Naive thymus-derived CD4-positive, alpha-beta T cell (primary cell): ENCODE data around the gene STEAP3. TPM values are rescaled to one million over a fixed set of nuclear protein-coding genes. Genes with fewer than 3 reads are reported as not detected.

Experiments used
- ATAC-seq: fragments of 150-1000 bp; cut with Tn5 transposase; 2 replicates; pipeline ENCODE4 v1.10.0; 2021; ENCODE audit warnings: mild to moderate bottlenecking, moderate library complexity
- CTCF ChIA-PET: fragments of 350-600 bp; sonication (Branson Sonifier 250); formaldehyde crosslinking; loops from one replicate; lab custom pipeline; 2021; ENCODE audit warnings: antibody characterized with exemption; lab: Charles Lee
- POLR2A ChIA-PET: fragments of 350-600 bp; sonication (Branson Sonifier 250); formaldehyde crosslinking; loops from one replicate; lab custom pipeline; 2021; ENCODE audit warnings: antibody characterized with exemption, inconsistent platforms; lab: Charles Lee
- DNase-seq, 9 donors: peaks; one replicate each; pipeline versions ENCODE4 v3.0.0 to v3.0.0-alpha.2; 2020 to 2022; ENCODE audit warnings: mixed read lengths in 1 of 9
- H3K27ac ChIP-seq: one replicate; pipeline ENCODE4 v1.7.0; 2013; ENCODE audit warnings: mild to moderate bottlenecking, low read depth, low read length, moderate library complexity
- H3K27me3 ChIP-seq, 2 donors: one replicate each; pipeline ENCODE4 v1.7.0; 2013; ENCODE audit warnings: low read length in 2 of 2, mild to moderate bottlenecking in 2 of 2, moderate library complexity in 2 of 2; ENCODE audit not compliant: control insufficient read depth in 2 of 2, insufficient read depth in 2 of 2
- H3K36me3 ChIP-seq, 3 experiments: 1 replicate in 2 of 3; 2 replicates in 1 of 3; pipeline ENCODE4 v1.7.0; 2013; ENCODE audit warnings: low read length in 3 of 3, mild to moderate bottlenecking in 3 of 3, moderate library complexity in 1 of 3; ENCODE audit not compliant: insufficient read depth in 3 of 3, control insufficient read depth in 2 of 3
- H3K4me1 ChIP-seq, 2 donors: one replicate each; pipeline ENCODE4 v1.7.0; 2013; ENCODE audit warnings: low read length in 2 of 2, mild to moderate bottlenecking in 2 of 2, moderate library complexity in 1 of 2; ENCODE audit not compliant: control insufficient read depth in 2 of 2, insufficient read depth in 2 of 2
- H3K4me3 ChIP-seq: 2 replicates; pipeline ENCODE4 v1.7.0; 2013; ENCODE audit warnings: mild to moderate bottlenecking, low read length
- H3K9me3 ChIP-seq, 3 experiments: 1 replicate in 2 of 3; 2 replicates in 1 of 3; pipeline ENCODE4 v1.7.0; 2013; ENCODE audit warnings: low read length in 3 of 3; ENCODE audit not compliant: control insufficient read depth in 2 of 3
- H3K27ac Mint-ChIP-seq, 9 donors: one replicate each; pipeline ENCODE4 v1.8.0; 2020 to 2022; ENCODE audit warnings: mixed read lengths in 9 of 9, mild to moderate bottlenecking in 8 of 9, moderate library complexity in 5 of 9, inconsistent platforms in 2 of 9
- H3K27me3 Mint-ChIP-seq, 5 donors: one replicate each; pipeline ENCODE4 v1.8.0; 2021 to 2022; ENCODE audit warnings: mixed read lengths in 5 of 5, mild to moderate bottlenecking in 1 of 5
- H3K36me3 Mint-ChIP-seq, 5 donors: one replicate each; pipeline ENCODE4 v1.8.0; 2020 to 2022; ENCODE audit warnings: mixed read lengths in 5 of 5, mild to moderate bottlenecking in 3 of 5, inconsistent platforms in 1 of 5
- H3K4me1 Mint-ChIP-seq, 7 donors: one replicate each; pipeline ENCODE4 v1.8.0; 2020 to 2022; ENCODE audit warnings: mixed read lengths in 7 of 7, mild to moderate bottlenecking in 3 of 7, inconsistent platforms in 1 of 7
- H3K4me3 Mint-ChIP-seq, 10 donors: one replicate each; pipeline ENCODE4 v1.8.0; 2020 to 2022; ENCODE audit warnings: mild to moderate bottlenecking in 10 of 10, mixed read lengths in 10 of 10, moderate library complexity in 6 of 10, inconsistent platforms in 2 of 10
- H3K9me3 Mint-ChIP-seq, 11 donors: one replicate each; pipeline ENCODE4 v1.8.0; 2020 to 2022; ENCODE audit warnings: mixed read lengths in 11 of 11, mild to moderate bottlenecking in 4 of 11, inconsistent platforms in 1 of 11, moderate library complexity in 1 of 11
- intact Hi-C, 2 donors: fragments of 100-400 bp; cut with micrococcal nuclease; formaldehyde crosslinking; loops; one replicate each; pipeline ENCODE4 v1.15.1; 2023
- polyA plus RNA-seq, 2 donors: library from polyadenylated mRNA; unstranded; fragments of 300-500 nt; fragmentation: Illumina TruSeq; gene quantifications; one replicate each; pipeline ENCODE4 v1.2.3, GENCODE V29; 2021
- total RNA-seq, 6 experiments: library from RNA in 5 of 6; stranded (reverse) in 5 of 6; gene quantifications; 1 replicate in 5 of 6; 2 replicates in 1 of 6; pipeline ENCODE4 v1.2.3 and lab custom pipeline; 2021 to 2026

Gene STEAP3
- total and polyA plus RNA-seq, 7 experiments from 2014 or later = 0.10 to 1.9 (median 0.16) TPM; not detected in 2

DNA sequence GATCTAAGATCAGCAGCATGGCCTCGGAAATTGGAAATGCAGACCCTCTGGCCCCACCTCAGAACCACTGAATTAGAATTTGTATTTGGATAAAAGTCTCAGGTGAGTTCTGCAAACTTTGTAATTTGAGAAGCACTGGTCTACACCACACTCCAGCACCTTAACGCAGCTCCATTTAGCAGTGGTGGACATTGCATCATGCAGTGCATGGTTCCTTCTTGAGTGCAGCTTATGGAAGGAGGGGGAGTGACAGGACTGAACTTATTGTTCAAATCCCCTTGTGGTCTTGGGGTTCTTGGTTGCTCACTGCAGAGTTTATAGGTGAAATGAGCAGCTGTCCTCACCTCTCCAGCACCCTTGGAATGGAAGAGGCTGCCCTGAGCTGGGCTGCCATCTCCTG, 17.4 kb upstream of the STEAP3 start:
- CTCF ChIA-PET = no interaction called here
- H3K4me1 ChIP-seq = no peaks in the 10 kb centered on the region
- H3K36me3 ChIP-seq = no peaks in the 10 kb centered on the region
- POLR2A ChIA-PET = no interaction called here
- Mint-ChIP-seq H3K27me3 (peaks cover 0 to 8% (median 6%) of the 10 kb centered on the region in 5 donors), H3K27ac (no peak overlapping the region), H3K4me1 (no peaks in the 10 kb centered on the region), H3K36me3 (no peaks in the 10 kb centered on the region), H3K4me3 (no peak overlapping the region), H3K9me3 (no peaks in the 10 kb centered on the region)
- no peak for ATAC-seq
- intact Hi-C loops = no loop called here
- H3K4me3 ChIP-seq = no peak overlapping the region
- no peaks in the 10 kb centered on the region for H3K27me3 ChIP-seq
- no peak for DNase-seq
- no peaks in the 10 kb centered on the region for H3K9me3 ChIP-seq
- H3K27ac ChIP-seq = no peak overlapping the region

DNA sequence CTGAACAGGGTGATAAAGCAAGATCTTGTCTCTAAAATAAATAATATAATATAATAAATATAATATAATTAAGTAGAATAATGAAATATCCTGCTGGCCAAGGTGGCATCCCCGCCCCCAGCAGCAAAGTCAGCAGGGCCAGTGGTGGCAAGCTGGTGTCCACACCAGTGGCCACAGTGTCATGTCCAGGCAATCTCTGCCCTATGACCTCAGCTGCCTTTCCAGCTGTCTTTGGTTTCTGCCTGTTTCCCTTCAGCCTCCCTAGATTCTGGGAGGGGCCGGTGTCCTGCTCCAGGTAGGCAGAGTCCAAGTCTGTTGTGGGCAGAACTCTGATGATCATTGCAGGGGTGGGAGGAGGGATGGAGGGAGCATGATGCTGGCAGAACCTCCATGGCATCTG, 16.2 kb upstream of the STEAP3 start:
- H3K9me3 Mint-ChIP-seq = no peaks in the 10 kb centered on the region
- no peaks in the 10 kb centered on the region for H3K36me3 Mint-ChIP-seq
- no peaks in the 10 kb centered on the region for H3K9me3 ChIP-seq
- H3K27me3 ChIP-seq = no peaks in the 10 kb centered on the region
- no peak overlapping the region for H3K27ac Mint-ChIP-seq
- ChIA-PET CTCF (no interaction called here), POLR2A (no interaction called here)
- no peak overlapping the region for H3K4me3 Mint-ChIP-seq
- H3K4me1 ChIP-seq = no peaks in the 10 kb centered on the region
- H3K36me3 ChIP-seq = no peaks in the 10 kb centered on the region
- ATAC-seq (no peak), DNase-seq (no peak)
- H3K27ac ChIP-seq = no peak overlapping the region
- no peak overlapping the region for H3K4me3 ChIP-seq
- no peaks in the 10 kb centered on the region for H3K4me1 Mint-ChIP-seq
- intact Hi-C loops = no loop called here
- peaks cover 0 to 10% (median 6%) of the 10 kb centered on the region in 5 donors for H3K27me3 Mint-ChIP-seq

DNA sequence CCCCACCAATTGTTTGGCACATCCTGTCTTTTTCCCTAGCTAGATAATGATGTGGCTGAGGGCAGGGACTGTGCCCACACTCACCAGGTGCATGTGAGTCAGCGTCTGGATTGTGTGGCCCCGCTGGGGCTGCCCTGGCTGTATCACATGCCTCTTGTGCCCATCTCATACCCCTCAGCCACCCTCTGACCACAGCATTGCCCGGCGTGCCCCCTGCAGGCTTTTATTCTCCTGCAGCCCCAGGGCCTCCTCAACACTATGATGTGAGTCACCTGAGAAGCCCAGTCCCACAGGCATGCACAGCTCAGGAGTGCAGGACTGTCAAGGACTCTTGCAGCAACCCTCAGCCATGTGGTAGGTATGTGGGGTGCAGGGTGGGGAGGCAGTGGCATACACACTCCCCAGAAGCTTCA, 14.8 kb upstream of the STEAP3 start:
- DNase-seq (no peak), ATAC-seq (no peak)
- Mint-ChIP-seq H3K27ac (no peak overlapping the region), H3K36me3 (no peaks in the 10 kb centered on the region), H3K9me3 (no peaks in the 10 kb centered on the region), H3K27me3 (peaks cover 0 to 10% (median 6%) of the 10 kb centered on the region in 5 donors), H3K4me1 (no peaks in the 10 kb centered on the region), H3K4me3 (no peak overlapping the region)
- Histone ChIP-seq H3K36me3 (no peaks in the 10 kb centered on the region), H3K27ac (no peak overlapping the region), H3K9me3 (no peaks in the 10 kb centered on the region), H3K27me3 (no peaks in the 10 kb centered on the region), H3K4me3 (no peak overlapping the region), H3K4me1 (no peaks in the 10 kb centered on the region)
- intact Hi-C loops = no loop called here
- ChIA-PET POLR2A (no interaction called here), CTCF (no interaction called here)

DNA sequence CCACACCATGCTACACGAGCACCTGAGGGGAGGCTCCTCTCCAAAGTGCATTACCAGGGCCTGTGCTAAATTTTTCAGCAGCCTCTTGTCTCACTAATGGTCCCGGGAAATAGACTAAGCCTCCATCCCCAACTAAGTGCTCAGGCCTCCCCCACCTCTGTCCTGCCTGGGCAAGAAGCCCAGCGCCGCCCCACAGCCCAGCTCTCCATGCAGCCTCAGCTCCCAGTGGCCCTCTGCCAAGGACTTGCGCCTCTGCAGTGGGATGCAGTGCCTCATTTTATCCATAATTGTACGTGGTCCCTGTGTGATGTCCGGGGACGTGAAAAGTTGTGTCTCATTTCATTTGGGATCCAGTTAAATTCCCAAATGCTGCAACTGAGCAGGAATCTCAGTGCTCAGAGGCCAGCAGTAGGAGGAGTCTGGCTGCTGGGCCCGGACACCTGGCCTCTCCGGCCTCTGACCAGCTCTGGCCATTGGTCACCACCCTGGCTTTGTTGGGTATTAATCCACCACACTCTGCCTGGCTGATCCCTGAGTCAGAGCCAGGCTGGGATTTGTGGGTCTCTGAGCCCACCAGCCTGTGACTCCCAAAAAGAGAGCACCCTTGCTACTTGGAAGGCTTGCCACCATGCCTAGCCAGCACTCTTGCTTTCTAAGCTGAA, 11.4 kb upstream of the STEAP3 start:
- H3K27me3 Mint-ChIP-seq = peaks cover 0 to 10% (median 8%) of the 10 kb centered on the region in 5 donors

DNA sequence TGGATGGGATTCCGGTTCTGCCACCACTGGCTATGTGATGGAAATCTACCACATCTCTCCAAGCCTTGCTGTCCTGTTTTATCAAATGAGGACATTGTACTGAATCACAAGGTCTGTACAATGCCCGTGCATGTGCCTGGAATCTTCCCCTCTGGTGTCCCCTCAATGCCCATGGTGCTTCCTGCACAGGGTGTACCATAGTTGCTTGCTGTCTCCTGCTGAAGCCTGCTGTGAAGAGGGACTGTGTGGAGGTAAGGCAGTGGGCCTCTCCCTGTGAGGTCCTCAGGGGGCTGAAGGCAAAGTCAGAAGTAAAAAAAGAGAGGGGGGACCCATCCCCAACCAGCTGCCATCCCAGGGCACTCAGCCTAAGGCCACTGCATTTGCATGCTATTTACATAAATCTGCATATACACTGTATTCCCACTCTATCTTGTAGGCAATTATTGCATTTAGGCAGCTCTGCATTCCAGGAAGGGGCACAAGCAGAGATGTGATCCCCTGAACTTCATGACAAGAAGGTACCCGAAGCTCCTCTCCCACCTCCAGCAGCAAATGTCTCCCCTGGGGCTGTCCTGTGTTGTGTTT, 9.1 kb upstream of the STEAP3 start:
- Mint-ChIP-seq H3K4me3 (no peak overlapping the region), H3K27me3 (peaks cover 0 to 19% (median 1%) of the 10 kb centered on the region in 5 donors), H3K36me3 (no peaks in the 10 kb centered on the region), H3K9me3 (no peaks in the 10 kb centered on the region), H3K4me1 (no peaks in the 10 kb centered on the region), H3K27ac (no peak overlapping the region)
- POLR2A ChIA-PET = no interaction called here
- Histone ChIP-seq H3K4me3 (no peak overlapping the region), H3K4me1 (no peaks in the 10 kb centered on the region), H3K9me3 (no peaks in the 10 kb centered on the region), H3K27me3 (no peaks in the 10 kb centered on the region), H3K27ac (no peak overlapping the region), H3K36me3 (no peaks in the 10 kb centered on the region)
- DNase-seq (no peak), ATAC-seq (no peak)
- CTCF ChIA-PET = no interaction called here
- intact Hi-C loops = no loop called here

More for the DNA sequence above, 11.4 kb upstream of the STEAP3 start:
- no peak overlapping the region for H3K4me3 ChIP-seq
- no peak overlapping the region for H3K27ac ChIP-seq
- H3K4me1 ChIP-seq = no peaks in the 10 kb centered on the region
- no peaks in the 10 kb centered on the region for H3K9me3 ChIP-seq
- intact Hi-C loops = no loop called here
- H3K36me3 ChIP-seq = no peaks in the 10 kb centered on the region
- CTCF ChIA-PET = no interaction called here
- H3K27me3 ChIP-seq = no peaks in the 10 kb centered on the region
- DNase-seq (no peak), ATAC-seq (no peak)
- POLR2A ChIA-PET = no interaction called here
- Mint-ChIP-seq H3K36me3 (no peaks in the 10 kb centered on the region), H3K9me3 (no peaks in the 10 kb centered on the region), H3K4me3 (no peak overlapping the region), H3K4me1 (no peaks in the 10 kb centered on the region), H3K27ac (no peak overlapping the region)

DNA sequence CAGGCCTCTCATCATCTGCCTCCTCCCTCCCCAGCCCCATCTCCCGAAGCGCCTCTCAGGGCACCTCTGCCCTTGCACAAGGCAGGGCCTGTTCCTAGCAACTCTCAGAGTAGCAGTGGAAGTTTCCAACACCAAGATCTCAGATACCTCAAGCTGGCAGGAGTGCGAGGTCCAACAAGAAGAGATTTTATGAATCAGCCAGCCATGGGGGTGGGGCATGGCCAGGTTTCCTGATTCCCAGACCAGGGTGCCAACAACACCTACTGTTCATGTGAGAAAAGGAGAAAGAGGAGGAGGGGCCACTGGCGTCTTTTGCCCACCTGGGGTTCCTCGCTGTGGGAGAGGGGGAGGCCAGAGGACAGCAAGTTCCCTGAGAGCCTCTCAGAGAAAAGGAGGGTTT, 6.6 kb upstream of the STEAP3 start:
- H3K9me3 Mint-ChIP-seq = no peaks in the 10 kb centered on the region
- no peak overlapping the region for H3K4me3 Mint-ChIP-seq
- ChIA-PET POLR2A (no interaction called here), CTCF (no interaction called here)
- peaks cover 14 to 40% (median 22%) of the 10 kb centered on the region in 5 donors for H3K27me3 Mint-ChIP-seq
- H3K36me3 Mint-ChIP-seq = no peaks in the 10 kb centered on the region
- no peaks in the 10 kb centered on the region for H3K4me1 Mint-ChIP-seq
- H3K27ac Mint-ChIP-seq = no peak overlapping the region
- no peaks in the 10 kb centered on the region for H3K4me1 ChIP-seq
- no peak overlapping the region for H3K27ac ChIP-seq
- H3K27me3 ChIP-seq = no peaks in the 10 kb centered on the region
- no peak for ATAC-seq
- no peak for DNase-seq
- no peaks in the 10 kb centered on the region for H3K9me3 ChIP-seq
- no peaks in the 10 kb centered on the region for H3K36me3 ChIP-seq
- intact Hi-C loops = no loop called here
- no peak overlapping the region for H3K4me3 ChIP-seq

DNA sequence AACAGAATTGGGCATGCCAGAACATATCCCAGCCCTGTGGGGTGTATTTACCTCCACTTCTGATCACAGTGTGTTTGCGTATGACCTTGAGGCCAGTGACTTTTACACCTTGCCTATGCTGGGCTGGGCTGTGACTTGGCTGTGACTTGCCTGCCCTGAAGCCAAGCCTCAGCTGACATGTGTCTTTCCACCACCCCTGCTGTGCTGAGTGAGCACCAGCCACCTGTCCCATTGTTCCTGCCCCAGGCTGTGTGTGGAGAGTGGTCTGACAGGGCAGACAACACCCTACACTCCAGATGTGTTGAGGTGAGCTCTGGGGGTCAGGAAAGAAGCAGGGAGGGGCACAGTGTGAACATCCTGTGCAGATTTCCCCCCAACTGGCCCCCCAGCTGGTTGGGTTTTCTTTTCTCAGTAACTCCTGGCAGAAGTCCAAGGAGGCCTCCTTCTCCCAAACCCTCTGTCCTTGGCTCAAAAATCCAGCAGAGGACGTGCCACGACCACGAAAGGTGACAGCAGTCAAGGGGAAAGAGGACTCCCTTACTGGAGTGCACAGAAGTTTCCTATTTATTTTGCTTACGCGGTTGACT, 5.1 kb upstream of the STEAP3 start:
- H3K27me3 ChIP-seq = no peaks in the 10 kb centered on the region
- H3K4me1 Mint-ChIP-seq = peaks cover 0 to 2% (median 0%) of the 10 kb centered on the region in 7 donors
- no peak overlapping the region for H3K4me3 Mint-ChIP-seq
- no peaks in the 10 kb centered on the region for H3K9me3 ChIP-seq
- no peaks in the 10 kb centered on the region for H3K36me3 Mint-ChIP-seq
- CTCF ChIA-PET = no interaction called here
- no peak overlapping the region for H3K27ac ChIP-seq
- H3K27ac Mint-ChIP-seq = no peak overlapping the region
- no peak overlapping the region for H3K4me3 ChIP-seq
- H3K27me3 Mint-ChIP-seq = peaks cover 17 to 51% (median 30%) of the 10 kb centered on the region in 5 donors
- POLR2A ChIA-PET = no interaction called here
- DNase-seq = no peak
- intact Hi-C loops = no loop called here
- no peaks in the 10 kb centered on the region for H3K9me3 Mint-ChIP-seq
- no peaks in the 10 kb centered on the region for H3K4me1 ChIP-seq
- H3K36me3 ChIP-seq = no peaks in the 10 kb centered on the region
- no peak for ATAC-seq
